ENCODE data around the gene SLC49A3.

The SLC49A3 gene

GRCh38 chr4:685679-686412, 3.1 kb downstream of the SLC49A3 start:
- peaks cover 10 to 20% of the 10 kb centered on the region in 2 donors for H3K27me3 ChIP-seq (ENCODE audit: control insufficient read depth in 1 of 2, insufficient read depth in 2 of 2, low read length in 2 of 2)
- H3K4me3 ChIP-seq (ENCODE audit: low read length in 2 of 2) = no peak overlapping the region
- no peaks in the 10 kb centered on the region for H3K36me3 ChIP-seq (ENCODE audit: control insufficient read depth in 2 of 2, insufficient read depth in 2 of 2, low read length in 2 of 2)
- H3K27ac ChIP-seq (ENCODE audit: low read length) = no peak overlapping the region
- no peak overlapping the region for H3K9ac ChIP-seq (ENCODE audit: low read length in 2 of 2)
- H3K4me1 ChIP-seq (ENCODE audit: control insufficient read depth, insufficient read depth, low read length) = peaks cover 40% of the 10 kb centered on the region
- H3K9me3 ChIP-seq (ENCODE audit: control insufficient read depth in 2 of 2, low read length in 2 of 2) = no peaks in the 10 kb centered on the region

DNA sequence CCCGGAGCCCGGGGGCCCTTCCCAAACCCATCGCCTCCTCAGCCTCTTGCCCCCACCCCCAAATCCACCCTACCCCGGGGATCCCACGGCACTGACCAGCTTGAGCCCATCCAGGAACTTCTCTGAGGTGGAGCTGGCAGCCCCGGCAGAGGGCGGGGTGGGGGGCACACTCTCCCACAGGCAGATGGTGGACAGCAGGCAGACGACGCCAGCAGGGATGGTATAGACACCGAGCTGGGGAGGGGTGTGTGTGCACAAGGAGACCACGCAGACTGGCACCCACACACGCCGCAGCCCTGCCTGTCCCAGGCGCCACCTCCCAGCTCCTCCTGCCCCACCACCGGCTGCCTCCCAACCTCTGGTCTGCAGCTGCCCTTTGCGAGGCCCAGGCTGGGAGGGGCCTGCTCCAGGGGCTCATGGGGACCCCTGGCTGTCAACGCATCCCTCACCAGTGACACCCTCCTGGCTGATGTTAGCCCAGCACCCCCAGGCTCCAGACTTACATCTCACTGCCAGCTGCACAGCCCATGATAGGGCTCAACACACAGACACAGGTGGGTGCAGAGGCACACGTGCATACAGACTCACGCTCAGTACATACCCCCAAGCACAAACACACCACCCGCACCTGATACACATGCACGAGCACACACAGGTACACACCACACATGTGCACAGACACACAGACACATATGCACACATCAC, 4.2 kb downstream of the SLC49A3 start:
- Histone ChIP-seq H3K4me3 (ENCODE audit: low read length in 2 of 2) (no peak overlapping the region), H3K27me3 (ENCODE audit: control insufficient read depth in 1 of 2, insufficient read depth in 2 of 2, low read length in 2 of 2) (peaks cover 19 to 29% of the 10 kb centered on the region in 2 donors), H3K9me3 (ENCODE audit: control insufficient read depth in 2 of 2, low read length in 2 of 2) (no peaks in the 10 kb centered on the region), H3K36me3 (ENCODE audit: control insufficient read depth in 2 of 2, insufficient read depth in 2 of 2, low read length in 2 of 2) (no peaks in the 10 kb centered on the region), H3K27ac (ENCODE audit: low read length) (no peak overlapping the region), H3K9ac (ENCODE audit: low read length in 2 of 2) (no peak overlapping the region), H3K4me1 (ENCODE audit: control insufficient read depth, insufficient read depth, low read length) (peaks cover 46% of the 10 kb centered on the region)

DNA sequence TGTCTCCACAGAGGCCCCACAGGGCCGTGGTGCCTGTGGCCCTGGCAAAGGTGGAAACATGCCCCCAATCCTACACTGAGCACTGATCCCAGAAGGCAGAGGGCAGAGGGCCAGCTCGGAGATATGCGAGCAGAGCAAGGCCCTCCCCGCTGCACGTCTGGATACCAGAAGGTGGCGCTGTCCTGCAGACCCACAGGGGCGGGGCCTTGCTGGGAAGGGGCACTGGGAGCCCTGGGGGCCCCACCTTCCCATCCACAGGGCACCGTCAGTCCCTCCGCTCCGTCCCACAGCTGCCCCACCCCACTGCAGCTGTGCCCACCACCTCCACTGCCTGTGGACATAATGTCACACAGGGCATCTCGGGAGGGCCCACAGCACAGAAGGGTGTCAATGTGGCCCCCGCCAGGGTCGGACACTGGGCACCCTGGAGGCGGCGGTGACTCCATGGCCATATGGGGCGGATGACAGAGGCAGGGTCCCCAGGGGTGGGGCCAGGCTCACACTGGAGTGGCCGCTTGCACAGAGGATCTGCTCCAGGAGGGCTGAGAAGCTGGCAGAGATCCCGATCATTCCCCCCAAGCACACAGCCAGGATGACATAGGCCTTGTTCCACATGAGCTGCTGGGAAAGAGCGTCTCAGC, 4.8 kb downstream of the SLC49A3 start:
- peaks cover 40% of the 10 kb centered on the region for H3K4me1 ChIP-seq (ENCODE audit: control insufficient read depth, insufficient read depth, low read length)
- no peak overlapping the region for H3K27ac ChIP-seq (ENCODE audit: low read length)

DNA sequence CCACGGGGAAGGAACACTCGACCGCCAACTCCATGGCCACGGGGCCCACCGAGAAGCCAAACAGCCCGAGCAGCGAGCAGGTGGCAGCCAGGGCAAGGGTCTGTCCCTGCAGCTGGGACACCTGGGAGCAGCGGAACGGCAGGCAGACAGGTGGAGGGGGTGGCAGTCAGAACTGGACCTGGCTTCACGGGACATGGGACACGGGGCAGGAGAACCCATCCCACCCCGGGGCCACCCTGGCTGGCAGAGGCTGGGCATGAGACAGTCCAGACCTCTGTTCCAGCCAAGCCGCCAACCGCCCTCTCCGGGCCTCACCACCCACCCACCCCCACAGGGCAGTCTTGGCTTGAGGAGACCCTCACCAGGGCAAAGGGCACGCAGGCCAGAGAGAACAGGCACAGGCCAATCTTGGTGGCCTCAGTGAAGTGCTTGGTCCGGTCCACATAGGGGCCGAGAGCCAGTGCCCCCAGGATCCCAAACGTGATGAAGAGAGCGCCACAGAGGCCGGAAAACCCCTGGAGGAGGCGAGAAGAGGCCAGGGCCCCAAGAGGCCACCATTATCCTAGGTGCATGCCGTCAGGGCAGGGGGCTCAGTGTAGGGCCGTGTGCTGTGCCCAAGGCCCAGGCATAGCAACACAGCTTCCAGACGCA, 5.6 kb downstream of the SLC49A3 start:
- Histone ChIP-seq H3K9ac (ENCODE audit: low read length in 2 of 2) (no peak overlapping the region), H3K9me3 (ENCODE audit: control insufficient read depth in 2 of 2, low read length in 2 of 2) (no peaks in the 10 kb centered on the region), H3K4me1 (ENCODE audit: control insufficient read depth, insufficient read depth, low read length) (peaks cover 35% of the 10 kb centered on the region), H3K27me3 (ENCODE audit: control insufficient read depth in 1 of 2, insufficient read depth in 2 of 2, low read length in 2 of 2) (peaks cover 28% of the 10 kb centered on the region in 2 donors), H3K4me3 (ENCODE audit: low read length in 2 of 2) (no peak overlapping the region), H3K27ac (ENCODE audit: low read length) (no peak overlapping the region), H3K36me3 (ENCODE audit: control insufficient read depth in 2 of 2, insufficient read depth in 2 of 2, low read length in 2 of 2) (no peaks in the 10 kb centered on the region)

More for the DNA sequence above, 4.8 kb downstream of the SLC49A3 start:
- Histone ChIP-seq H3K27me3 (ENCODE audit: control insufficient read depth in 1 of 2, insufficient read depth in 2 of 2, low read length in 2 of 2) (peaks cover 26 to 30% of the 10 kb centered on the region in 2 donors), H3K9ac (ENCODE audit: low read length in 2 of 2) (no peak overlapping the region), H3K9me3 (ENCODE audit: control insufficient read depth in 2 of 2, low read length in 2 of 2) (no peaks in the 10 kb centered on the region), H3K4me3 (ENCODE audit: low read length in 2 of 2) (no peak overlapping the region), H3K36me3 (ENCODE audit: control insufficient read depth in 2 of 2, insufficient read depth in 2 of 2, low read length in 2 of 2) (no peaks in the 10 kb centered on the region)

GRCh38 chr4:682490-683172, 6.3 kb downstream of the SLC49A3 start:
- Histone ChIP-seq H3K27me3 (ENCODE audit: control insufficient read depth in 1 of 2, insufficient read depth in 2 of 2, low read length in 2 of 2) (peaks cover 30% of the 10 kb centered on the region in 2 donors), H3K9ac (ENCODE audit: low read length in 2 of 2) (no peak overlapping the region), H3K4me3 (ENCODE audit: low read length in 2 of 2) (no peak overlapping the region), H3K9me3 (ENCODE audit: control insufficient read depth in 2 of 2, low read length in 2 of 2) (no peaks in the 10 kb centered on the region), H3K36me3 (ENCODE audit: control insufficient read depth in 2 of 2, insufficient read depth in 2 of 2, low read length in 2 of 2) (no peaks in the 10 kb centered on the region), H3K27ac (ENCODE audit: low read length) (no peak overlapping the region), H3K4me1 (ENCODE audit: control insufficient read depth, insufficient read depth, low read length) (peaks cover 28% of the 10 kb centered on the region)

GRCh38 chr4:681736-682451, 7.1 kb downstream of the SLC49A3 start:
- Histone ChIP-seq H3K4me1 (ENCODE audit: control insufficient read depth, insufficient read depth, low read length) (peaks cover 23% of the 10 kb centered on the region), H3K4me3 (ENCODE audit: low read length in 2 of 2) (peak overlapping the region in 1 of 2 donors; percentile 44)

GRCh38 chr4:680928-681645, 7.9 kb downstream of the SLC49A3 start:
- peaks cover 30% of the 10 kb centered on the region in 2 donors for H3K27me3 ChIP-seq (ENCODE audit: control insufficient read depth in 1 of 2, insufficient read depth in 2 of 2, low read length in 2 of 2)
- peaks cover 19% of the 10 kb centered on the region for H3K4me1 ChIP-seq (ENCODE audit: control insufficient read depth, insufficient read depth, low read length)
- H3K4me3 ChIP-seq (ENCODE audit: low read length in 2 of 2) = peak overlapping the region; percentile 8 to 63
- H3K9ac ChIP-seq (ENCODE audit: low read length in 2 of 2) = no peak overlapping the region
- no peaks in the 10 kb centered on the region for H3K36me3 ChIP-seq (ENCODE audit: control insufficient read depth in 2 of 2, insufficient read depth in 2 of 2, low read length in 2 of 2)
- H3K9me3 ChIP-seq (ENCODE audit: control insufficient read depth in 2 of 2, low read length in 2 of 2) = no peaks in the 10 kb centered on the region
- H3K27ac ChIP-seq (ENCODE audit: low read length) = no peak overlapping the region

More at GRCh38 chr4:681736-682451, 7.1 kb downstream of the SLC49A3 start:
- Histone ChIP-seq H3K9ac (ENCODE audit: low read length in 2 of 2) (no peak overlapping the region), H3K36me3 (ENCODE audit: control insufficient read depth in 2 of 2, insufficient read depth in 2 of 2, low read length in 2 of 2) (no peaks in the 10 kb centered on the region), H3K27ac (ENCODE audit: low read length) (no peak overlapping the region), H3K9me3 (ENCODE audit: control insufficient read depth in 2 of 2, low read length in 2 of 2) (no peaks in the 10 kb centered on the region), H3K27me3 (ENCODE audit: control insufficient read depth in 1 of 2, insufficient read depth in 2 of 2, low read length in 2 of 2) (peaks cover 30% of the 10 kb centered on the region in 2 donors)

DNA sequence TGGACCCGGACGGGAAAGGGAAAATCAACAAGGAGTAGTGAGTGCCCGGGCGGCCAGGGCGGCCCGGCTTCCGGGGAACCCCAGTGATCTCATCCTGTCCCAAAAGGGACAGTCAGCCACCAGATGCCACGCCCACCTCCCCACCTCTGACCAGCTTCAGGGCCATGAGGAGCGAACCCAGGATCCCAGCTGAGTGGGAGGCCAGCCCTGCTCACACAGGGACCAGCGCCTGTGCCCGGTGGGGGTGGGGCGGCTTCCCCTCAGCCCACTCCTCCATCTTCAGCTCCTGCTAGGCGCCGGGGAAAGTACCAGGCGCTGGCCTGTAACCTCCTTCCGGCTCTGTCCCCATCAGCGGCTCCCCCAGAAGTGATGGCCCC, 8.4 kb downstream of the SLC49A3 start:
- H3K9ac ChIP-seq (ENCODE audit: low read length in 2 of 2) = no peak overlapping the region
- no peaks in the 10 kb centered on the region for H3K9me3 ChIP-seq (ENCODE audit: control insufficient read depth in 2 of 2, low read length in 2 of 2)
- no peaks in the 10 kb centered on the region for H3K36me3 ChIP-seq (ENCODE audit: control insufficient read depth in 2 of 2, insufficient read depth in 2 of 2, low read length in 2 of 2)
- peaks cover 30% of the 10 kb centered on the region in 2 donors for H3K27me3 ChIP-seq (ENCODE audit: control insufficient read depth in 1 of 2, insufficient read depth in 2 of 2, low read length in 2 of 2)
- H3K4me1 ChIP-seq (ENCODE audit: control insufficient read depth, insufficient read depth, low read length) = peaks cover 22% of the 10 kb centered on the region
- peak overlapping the region; percentile 8 to 63 for H3K4me3 ChIP-seq (ENCODE audit: low read length in 2 of 2)
- no peak overlapping the region for H3K27ac ChIP-seq (ENCODE audit: low read length)

GRCh38 chr4:680091-680490, 8.9 kb downstream of the SLC49A3 start:
- no peak overlapping the region for H3K9ac ChIP-seq (ENCODE audit: low read length in 2 of 2)
- H3K36me3 ChIP-seq (ENCODE audit: control insufficient read depth in 2 of 2, insufficient read depth in 2 of 2, low read length in 2 of 2) = no peaks in the 10 kb centered on the region
- H3K27ac ChIP-seq (ENCODE audit: low read length) = no peak overlapping the region
- peaks cover 26% of the 10 kb centered on the region for H3K4me1 ChIP-seq (ENCODE audit: control insufficient read depth, insufficient read depth, low read length)
- no peak overlapping the region for H3K4me3 ChIP-seq (ENCODE audit: low read length in 2 of 2)
- no peaks in the 10 kb centered on the region for H3K9me3 ChIP-seq (ENCODE audit: control insufficient read depth in 2 of 2, low read length in 2 of 2)
- peaks cover 30% of the 10 kb centered on the region in 2 donors for H3K27me3 ChIP-seq (ENCODE audit: control insufficient read depth in 1 of 2, insufficient read depth in 2 of 2, low read length in 2 of 2)
